Stimulated activated CD4-positive, alpha-beta T cell treated with anti-CD3 and anti-CD28 coated beads, Interleukin-12 subunit alpha, Interleukin-12 subunit beta, amount 100 ng/mL, for 48 hours (primary cell): Measurements from ENCODE around the gene MEIS2.

Experiments used
- DNase-seq, 3 donors: peaks; one replicate each; pipeline ENCODE4 v3.0.0-alpha.2; 2020; ENCODE audit warnings: low read depth in 2 of 3, low spot score in 1 of 3

The MEIS2 gene

DNA sequence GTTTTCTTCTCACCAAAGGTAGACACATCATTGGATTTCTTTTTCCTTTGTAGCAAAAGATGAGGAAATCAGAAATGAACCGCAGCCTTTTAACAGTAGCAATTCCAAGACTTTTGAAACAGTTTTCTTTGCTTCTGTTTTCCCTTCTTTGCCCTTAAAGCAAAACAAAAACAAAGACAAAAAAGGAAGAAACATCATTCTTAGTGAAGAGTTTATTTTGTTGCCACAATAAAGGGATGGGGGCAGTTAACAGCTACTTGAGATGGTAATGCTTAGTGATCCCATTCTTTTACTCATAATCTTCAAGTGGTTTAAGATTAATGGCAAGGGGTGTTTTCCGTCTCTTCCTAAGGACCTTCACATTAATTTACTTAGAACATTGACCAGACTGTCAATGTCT is 218.8 kb downstream of the MEIS2 start:
- DNase-seq, result no peak

DNA sequence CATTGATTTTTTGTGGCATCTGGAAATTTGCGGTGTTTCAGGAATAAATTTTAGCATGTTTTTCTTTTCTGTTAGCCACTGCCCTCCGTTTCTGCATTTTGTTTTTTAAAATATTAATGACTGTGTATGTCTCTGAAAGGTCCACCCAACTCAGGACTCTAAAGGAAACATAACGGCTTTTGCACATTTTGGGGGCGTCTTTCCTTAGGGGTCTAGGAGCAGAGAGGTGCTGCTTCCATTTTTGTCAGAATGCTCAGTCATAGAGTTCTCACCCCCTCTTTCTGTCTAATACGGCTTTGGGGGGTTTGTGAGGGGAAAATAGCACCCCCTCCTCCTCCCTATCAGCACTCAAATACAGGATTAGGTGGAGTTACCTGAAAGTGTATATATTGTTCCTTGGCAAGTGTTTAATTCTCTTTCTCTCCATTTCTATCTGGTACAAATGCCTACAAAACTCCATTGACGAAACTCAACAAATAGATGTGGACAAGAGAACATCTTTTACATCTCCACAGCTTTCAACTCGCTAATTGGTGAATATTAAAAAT is 219.4 kb downstream of the MEIS2 start:
- no peak for DNase-seq

DNA sequence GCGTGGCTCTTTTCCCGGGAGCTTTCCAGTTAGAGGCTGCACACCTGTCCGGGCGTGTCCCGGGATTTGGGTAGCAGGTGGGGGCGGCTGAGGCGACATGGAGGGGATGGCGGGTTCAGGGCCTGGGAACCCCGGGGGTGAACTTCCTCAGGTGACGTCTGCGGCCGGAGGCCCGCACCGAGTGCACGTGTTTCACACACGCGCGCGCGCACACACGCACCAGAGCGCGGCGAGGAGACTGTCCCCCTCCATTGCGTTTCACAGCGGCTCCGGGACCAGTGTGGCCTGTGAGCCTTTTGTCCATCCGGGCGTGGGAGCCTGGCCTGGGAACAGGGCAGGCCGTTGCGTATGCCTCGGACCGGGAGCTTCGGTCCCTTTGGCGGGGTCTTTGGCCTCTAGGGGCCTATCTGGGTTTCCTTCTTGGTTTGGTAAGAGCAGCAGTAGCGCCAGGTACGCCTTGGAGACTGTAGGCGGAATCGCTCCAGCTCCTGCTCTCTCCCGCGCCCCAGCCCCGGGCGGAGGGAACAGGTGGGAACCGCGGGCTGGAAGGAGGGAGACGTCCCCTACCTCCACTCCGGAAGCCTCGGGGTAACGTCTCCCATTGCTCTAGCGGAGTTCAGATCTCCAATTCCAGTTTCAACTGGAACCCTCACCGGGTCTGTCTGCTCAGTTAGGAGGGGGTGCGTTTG is 220.0 kb downstream of the MEIS2 start:
- no peak for DNase-seq

DNA sequence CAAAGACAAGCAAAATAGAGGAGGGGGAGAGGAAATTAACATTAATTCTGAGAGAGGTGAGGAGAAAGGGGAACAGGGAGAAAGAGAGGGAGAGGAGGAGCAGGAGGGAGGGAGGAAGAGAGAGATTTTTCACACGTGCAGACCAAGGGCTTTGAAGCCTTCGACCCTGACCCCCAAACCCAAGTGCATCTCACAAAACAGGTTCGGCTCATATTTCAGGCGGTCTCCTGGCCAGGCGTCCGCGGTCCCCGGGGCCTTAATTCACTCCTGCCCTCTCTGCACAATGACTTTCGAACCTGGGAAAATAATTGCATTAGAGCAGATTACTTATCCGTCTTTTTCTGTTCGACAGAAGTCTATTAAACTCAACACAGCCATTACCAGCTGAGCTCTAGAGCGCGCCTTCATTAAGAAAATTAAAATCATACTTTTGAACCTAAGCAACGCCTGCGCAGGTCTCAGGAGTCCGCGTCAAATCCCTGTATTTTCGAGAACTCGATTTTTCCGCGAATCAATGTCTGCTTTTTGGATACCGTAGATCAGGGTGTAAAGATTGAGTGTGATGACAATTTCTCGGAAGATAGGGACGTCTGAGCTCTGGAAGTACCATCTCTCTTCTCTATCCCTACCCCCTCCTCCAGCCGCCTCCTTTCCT is 220.7 kb downstream of the MEIS2 start:
- DNase-seq, result no peak

DNA sequence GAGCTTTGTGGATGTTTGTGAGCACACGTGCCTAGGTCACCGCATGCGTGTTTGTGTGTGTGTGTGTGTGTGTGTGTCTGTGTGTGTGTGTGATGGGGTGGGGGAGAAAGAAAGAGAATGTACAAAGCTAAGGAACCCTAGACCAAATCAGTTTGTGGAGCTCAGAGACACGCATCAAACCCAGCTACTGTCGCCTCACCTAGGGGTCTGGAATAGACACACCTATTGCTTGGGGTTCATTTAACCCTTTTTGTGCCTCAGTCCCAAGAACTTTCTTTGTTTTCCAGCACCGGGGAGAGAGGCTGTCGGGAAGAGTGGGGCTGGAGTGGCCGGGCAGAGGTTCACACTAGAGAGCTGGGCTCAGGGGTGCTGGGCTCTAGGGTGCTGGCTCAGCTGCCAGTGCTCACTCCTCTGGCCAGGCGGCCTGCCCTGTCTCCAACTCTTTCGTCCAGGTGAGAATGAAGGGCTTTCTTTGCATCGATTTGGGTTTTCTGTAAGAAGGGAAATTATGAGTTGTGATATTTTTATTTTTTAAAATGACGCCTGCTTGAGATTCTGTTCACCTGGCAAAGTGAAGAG is 221.6 kb downstream of the MEIS2 start:
- DNase-seq, result no peak

DNA sequence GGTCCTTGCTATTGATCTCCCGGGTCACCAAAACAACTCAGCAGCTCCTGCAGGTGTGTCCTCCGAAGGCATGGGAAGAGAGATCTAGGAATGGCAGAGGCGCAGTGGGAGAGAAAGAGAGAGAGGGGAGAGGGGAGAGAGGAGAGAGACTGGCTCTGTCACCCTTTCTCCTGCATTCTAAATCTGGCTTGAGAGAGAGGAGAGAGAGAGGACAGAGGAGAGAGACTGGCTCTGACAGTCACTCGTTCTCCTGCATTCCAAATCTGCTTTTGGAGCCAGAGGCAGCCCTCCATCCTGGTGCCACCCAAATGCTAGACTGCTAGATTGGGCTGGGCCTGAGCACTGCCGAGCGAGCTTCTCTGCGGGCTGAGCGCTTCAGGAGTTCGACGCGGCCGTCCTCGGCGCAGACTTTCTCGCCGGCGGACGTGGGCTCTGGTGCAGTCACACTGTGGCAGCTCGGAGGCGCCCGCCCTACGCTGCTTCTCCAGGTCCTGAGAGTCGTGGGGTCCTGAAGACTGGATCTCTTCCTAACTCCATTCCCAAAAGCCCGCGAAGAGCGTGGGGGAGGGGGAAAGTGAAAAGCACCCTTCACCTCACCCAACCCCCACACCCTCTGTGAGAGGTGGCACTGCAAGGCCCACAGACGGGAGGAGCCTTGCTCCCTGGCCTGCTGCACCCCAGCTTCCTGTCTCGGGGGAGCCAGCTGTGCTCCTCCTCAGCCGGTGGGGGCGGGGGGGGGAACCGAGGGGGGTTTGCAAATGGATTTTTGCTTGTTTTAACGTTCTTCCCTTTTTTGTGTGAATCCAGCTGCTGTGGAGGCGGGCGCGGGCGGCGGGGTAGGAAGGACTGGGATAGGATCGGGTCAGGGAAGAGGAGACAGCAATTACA is 222.3 kb downstream of the MEIS2 start:
- DNase-seq, result no peak

DNA sequence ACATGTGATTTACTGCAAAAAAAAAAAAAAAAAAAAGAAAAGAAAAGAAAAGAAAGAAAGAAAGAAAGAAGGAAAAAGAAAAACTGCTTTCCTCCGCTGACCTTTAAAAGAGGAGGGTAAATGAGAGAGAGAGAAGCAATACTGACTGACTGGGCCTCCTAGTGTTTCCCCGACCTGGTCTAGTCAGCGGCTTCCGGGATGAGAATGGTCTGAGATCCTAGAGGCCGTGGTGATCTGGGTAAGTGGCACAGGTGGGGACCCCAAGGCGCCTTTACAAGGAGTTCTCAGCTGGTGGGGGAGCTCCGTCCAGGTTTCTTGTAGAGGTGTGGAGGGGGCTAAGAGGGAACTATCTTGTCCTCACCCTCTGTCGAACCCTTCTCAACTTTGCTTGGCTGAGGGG is 223.1 kb downstream of the MEIS2 start:
- DNase-seq, result no peak

DNA sequence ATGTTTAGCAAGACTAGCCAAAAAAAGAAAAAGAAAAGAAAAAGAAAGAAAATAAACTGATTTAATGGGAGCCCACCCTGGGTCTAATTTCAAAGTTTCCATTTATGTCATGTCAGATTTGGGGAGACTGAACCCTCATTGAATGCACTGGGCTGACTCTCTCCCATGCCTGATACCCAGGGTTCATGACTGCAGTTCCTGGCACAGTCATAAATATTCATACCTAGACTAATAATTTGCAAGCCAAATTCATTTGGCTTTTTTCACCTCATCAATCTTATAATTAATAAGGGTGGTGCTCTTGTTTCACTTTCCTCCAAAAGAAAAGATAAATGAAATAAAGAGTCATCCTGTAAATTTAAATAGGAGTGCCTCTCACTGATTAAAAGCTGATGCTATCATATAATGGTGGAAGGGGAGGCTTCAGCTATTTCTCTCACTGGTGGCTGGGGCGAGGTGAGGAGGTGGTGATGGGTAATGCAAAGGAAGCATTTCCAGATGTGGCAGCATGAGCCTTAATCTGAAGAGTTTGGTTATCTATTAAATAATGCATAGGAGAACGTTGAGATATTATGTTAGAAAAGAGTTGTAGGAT is 224.5 kb downstream of the MEIS2 start:
- no peak for DNase-seq

DNA sequence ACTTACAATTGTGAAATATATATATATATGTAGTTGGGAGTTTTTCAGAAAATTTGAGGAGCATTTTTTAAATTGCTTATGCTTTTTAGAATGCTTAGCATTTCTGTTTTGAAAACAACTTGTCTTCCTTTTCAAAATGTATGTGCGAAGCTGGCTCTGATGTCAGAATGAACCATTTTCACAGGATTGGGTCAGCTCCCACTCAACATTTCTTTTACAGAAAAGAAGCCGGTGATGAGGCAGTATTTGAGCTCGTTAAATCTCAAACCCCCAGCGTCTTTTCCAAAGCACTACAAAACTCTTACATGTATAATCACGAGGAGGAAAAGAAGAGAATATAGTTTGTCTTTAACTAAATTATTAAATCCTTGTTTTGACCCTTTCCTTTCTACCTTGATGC is 225.4 kb downstream of the MEIS2 start:
- no peak for DNase-seq

DNA sequence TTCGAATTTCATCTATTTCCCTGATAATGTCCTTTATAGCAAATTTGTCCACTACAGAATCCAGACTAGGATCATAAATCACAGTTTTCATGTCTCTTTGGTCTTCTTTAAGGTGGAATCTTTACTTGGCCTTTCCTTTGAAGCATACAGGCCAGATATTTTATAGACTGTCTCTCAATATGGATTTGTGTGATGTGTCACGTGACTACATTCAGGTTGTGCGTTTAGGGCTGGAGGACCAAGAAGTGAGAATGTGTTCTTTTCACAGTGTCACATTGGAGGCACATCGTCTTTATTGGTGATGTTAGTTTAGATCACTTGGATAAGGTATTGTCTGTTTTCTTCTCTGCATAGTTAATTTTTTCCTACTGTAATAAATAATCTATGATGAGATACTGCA is 232.9 kb downstream of the MEIS2 start:
- DNase-seq, result no peak

DNA sequence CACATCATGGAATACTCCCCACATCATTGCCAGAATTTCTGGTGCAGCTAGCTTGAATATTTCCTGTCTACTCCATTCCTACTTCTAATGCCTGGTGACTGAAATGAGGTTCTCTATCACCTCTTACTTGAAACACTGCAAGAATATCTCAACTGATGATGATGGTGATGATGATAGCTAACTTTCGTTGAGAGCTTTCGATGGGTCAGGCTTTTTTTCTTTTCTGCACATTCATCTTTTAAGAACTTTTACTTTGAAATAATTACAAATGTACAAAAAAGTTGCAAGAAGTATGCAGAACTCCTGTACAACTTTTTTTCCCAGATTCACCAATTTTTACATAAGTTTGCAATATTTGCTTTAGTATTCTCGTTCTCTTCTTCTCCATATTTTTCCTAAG is 233.5 kb downstream of the MEIS2 start:
- no peak for DNase-seq

DNA sequence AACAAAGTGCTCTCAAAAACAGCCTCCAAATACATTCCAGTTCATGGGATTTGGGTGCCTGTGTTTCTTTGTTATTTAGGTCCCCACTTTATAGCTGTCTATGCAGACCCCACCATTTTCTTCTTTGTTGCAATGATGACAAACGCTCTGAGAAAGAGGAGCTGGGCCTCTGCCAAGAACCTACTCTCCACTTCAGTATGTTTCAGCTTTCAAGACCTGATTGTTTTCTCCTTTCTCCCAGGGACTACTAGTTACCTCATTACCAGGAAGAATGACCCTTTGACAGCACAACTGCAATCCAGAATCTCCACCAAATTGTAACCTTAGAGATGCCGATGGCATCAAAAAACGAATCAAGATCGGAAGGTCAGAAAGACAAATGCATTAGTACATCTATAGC is 236.8 kb downstream of the MEIS2 start:
- no peak for DNase-seq

DNA sequence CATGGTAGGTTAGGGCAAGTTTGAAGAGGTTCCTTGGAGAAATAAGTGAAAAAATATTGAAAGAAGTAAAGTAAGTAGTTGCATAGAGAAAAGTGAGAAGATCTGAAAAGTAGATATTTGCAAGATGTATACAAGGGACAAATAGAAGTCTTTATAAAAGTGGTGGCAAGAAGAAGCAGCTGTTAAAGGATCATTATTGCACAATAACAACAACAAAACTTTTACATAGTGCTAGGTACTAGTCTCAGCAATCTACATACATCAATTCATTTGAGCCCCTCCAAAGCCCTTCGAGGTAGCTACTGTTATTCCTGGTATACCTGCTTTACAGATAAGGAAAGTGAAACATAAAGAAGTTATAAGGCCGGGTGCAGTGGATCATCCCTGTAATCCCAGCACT is 239.6 kb downstream of the MEIS2 start:
- DNase-seq, result no peak

DNA sequence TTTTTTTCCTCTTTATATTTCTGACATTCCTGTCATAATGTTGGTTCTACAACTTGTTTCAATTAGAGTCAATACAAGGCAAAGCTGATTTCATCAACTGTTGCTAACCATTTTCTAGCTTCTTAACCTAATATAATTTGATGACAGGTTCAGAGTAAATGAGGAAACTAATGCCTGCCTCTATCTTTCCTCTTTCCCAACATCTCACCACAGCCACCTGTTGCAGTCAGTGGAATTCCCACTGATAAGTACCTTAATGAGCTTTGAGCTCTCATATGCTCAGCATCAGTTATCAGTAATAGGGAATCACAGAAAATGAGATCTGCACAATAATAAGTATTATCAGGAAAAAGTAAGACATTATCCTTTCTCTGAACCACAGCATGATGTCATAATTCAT is 241.9 kb downstream of the MEIS2 start:
- no peak for DNase-seq

DNA sequence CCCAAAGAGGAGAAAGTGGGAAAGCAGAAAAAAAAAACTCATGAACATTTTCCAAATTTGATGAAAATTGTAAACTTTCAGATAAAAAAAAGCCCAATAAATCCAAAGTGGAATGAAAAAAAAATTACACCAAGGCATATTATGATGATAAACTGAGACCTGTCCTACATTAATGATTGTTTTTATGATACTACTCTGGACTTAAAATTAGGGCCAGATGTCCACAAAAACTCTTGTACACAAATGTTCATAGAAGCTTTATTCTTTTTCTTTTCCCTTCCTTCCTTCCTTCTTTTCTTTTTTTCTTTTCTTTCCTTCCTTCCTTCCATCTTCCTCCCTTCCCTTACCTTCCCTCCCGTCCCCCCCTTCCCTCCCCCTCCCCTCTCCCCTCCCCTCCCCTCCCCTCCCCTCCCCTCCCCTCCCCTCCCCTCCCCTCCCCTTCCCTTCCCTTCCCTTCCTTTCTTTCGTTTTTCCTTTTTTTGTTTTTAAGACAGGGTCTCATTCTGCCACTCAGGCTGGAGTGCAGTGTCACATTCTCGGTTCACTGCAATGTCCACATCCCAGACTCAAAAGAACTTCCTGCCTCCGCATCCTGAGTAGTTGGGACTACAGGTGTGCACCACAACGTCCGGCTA is 243.9 kb downstream of the MEIS2 start:
- DNase-seq, result no peak

DNA sequence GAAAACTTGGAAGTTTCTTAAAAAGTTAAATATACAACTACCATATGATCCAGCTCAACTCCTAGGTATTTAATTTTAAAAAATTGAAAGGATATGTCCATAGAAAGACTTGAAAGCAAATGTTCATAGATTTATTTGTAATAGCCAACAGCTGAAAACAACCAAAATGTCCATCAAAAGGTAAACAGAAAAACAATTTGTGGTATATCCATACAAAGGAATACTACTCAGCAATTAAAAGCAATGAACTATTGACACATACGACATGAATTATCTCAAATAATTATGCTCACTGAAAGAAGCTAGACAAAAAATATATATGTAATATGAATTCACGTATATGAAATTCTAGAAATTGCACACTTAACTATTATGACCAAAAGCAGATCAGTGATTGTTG is 249.5 kb downstream of the MEIS2 start:
- DNase-seq, result no peak

DNA sequence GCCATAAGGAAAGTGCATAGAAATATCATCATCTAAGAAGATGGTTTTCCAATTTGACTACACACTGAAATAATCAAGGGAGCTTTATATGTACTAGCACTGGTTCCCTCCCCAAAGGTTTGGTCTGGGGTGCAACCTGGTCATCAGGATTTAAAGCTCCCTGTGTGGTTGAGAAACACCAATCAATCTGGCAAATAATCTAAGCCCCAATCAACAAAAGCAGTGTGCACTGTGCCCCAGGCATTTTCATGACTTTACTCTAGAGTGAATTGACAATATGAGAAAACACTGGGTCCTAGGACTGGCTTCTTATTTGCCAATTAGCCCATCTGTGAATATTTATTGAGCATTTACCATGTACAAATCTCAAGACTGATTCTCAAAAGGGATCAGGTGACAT is 255.1 kb downstream of the MEIS2 start:
- no peak for DNase-seq

DNA sequence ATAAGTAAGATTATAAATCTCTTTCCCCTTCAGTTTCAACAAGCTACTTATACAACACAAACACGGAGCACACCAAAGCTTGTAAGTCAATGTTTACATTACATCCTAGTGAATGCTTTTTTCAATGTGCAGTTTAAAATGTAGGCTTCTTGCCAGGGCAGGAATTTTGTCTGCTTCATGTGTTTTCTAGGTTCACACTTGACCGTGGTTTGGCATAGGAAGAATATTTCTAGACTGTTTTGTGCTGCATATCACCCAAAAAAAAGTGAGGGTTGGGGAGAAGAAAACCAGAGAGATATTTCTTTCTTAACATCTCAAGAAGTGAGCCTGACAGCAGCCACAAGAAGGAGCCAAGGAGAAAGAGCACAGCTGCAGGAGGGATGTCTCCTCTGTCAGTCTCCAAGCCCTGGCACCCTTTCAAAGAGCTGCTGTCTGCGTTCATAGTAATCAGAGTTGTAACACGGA is 255.8 kb downstream of the MEIS2 start:
- DNase-seq, result no peak

DNA sequence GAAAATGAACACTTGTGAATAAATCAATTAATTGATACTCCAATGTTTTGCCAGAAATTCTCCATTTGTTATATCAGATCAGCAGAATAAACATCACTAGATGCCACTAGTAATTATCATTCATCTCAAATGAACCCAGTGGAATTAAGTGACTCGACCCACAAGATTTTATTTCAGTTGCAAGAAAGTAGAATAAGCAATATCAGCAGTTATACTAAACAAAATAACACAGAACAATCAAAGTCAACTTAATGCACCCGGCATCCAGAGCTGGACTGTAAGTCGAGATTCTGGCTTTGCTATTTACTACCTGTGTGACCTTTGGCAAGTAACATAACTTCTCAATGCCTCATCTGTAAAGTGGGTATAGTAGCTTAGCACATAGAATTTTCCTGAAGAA is 256.5 kb downstream of the MEIS2 start:
- DNase-seq, result no peak

DNA sequence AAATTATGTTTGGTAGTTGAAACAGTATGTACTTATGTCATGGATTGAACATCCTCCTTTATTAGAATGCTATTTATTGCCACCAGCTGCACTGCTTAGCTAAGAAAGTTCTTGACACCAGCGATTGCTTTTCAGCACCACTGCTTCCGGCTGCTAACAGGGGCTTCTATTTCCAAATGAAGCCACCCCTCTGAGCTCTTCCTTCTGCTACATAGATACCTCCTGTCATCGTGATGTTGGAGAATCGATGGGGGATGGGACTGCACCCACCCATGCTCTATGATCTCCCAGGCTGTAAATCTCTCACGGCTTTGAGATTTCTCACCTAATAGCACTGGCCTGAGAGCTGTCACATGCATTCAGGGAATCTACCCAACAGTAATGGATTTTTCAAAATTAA is 259.2 kb downstream of the MEIS2 start:
- DNase-seq, result no peak
